Left lobe of liver (tissue), 2 donors: ENCODE measurements around the gene TNRC6A. TPM values are rescaled to one million over a fixed set of nuclear protein-coding genes. Genes with fewer than 3 reads are reported as not detected.
"Not testable (repeated sequence)": the region's sequence is repeated elsewhere in the genome, so short reads cannot be mapped to it uniquely, and the experiment has no call there.

ENCODE experiments used
- ATAC-seq: fragments of 200-7000 bp; cut with Tn5 transposase; one replicate; pipeline ENCODE4 v1.9.1; 2020; ENCODE audit warnings: mild to moderate bottlenecking, moderate library complexity
- DNase-seq: peaks from one replicate; pipeline ENCODE4 v3.0.0-alpha.2; 2020; ENCODE audit warnings: low spot score
- total RNA-seq: library from RNA; stranded (reverse); gene quantifications from one replicate; pipeline ENCODE4 v1.2.1, GENCODE V29; 2021
- donor health status: DM: no; HTN: no; CAD: no; lungs with moderate emphysema.
- donor health status: DM: no; HTN: yes; CAD: no.

The TNRC6A gene
- total RNA-seq, 1 donor from 2014 or later, result 33.7 TPM

DNA sequence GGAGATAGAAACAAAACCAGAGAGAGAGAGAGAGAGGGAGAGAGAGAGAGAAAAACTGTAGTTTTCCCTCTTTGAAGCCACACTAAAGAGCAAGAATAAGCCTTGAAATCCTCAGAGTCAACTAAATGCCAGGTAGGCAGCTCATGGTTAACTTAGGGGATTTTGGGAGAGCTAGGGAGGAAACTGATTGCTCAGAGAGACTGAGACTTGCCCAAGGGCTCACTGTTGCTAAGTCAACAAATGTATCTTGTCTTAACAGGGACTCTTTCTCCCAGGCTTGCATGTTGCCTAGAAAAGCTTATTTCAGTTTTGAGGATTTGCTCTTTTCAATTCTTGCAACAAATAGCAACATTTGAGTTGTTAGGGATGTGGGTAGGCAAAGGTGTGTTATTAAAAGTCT is 111.8 kb downstream of the TNRC6A start:
- DNase-seq (no peak), ATAC-seq (no peak)

DNA sequence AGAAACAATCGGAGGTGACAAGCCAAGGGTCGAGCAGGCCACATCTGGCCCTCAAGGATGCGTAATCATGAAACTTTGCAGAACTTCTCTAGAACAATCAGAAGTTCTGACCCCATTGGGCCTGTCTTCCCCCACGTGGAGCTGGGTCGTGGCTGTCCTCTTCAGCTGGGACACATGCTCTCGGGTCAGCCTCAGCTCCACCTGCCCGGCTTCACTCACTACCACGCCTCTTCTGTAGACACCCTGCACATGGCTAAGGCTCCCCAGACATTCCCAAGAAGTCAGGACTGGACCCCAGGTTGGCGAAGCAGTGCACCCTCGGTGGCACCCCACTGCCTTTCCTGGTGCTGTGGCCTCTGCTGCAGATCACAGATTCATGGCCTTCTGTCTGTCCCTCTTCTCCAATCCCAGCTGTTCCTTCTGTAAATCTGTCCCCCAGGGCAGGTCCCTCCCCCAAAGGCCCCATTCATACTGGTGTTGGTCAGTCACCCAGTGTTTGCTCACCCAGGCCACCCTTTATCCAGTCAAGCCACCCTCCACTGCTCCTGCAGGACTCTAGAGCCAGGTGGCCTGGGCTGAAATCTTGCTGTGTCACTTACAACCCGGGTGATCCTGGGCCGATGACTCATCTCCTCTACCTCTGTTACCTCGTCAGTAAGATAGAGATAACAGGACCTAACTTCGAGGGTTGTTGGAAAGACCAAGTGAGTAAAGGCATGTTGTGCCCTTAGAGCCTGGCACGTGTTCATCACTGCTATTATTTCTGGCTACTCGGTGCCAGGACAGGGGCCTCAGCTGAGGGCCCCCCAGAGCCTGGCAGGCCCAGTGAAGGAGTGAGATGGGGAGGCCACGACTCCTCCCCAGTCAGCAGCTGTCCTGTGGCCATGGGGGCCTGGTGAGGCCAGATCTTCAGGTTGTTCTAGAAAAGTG is 114.9 kb downstream of the TNRC6A start:
- ATAC-seq, result no peak
- no peak for DNase-seq

DNA sequence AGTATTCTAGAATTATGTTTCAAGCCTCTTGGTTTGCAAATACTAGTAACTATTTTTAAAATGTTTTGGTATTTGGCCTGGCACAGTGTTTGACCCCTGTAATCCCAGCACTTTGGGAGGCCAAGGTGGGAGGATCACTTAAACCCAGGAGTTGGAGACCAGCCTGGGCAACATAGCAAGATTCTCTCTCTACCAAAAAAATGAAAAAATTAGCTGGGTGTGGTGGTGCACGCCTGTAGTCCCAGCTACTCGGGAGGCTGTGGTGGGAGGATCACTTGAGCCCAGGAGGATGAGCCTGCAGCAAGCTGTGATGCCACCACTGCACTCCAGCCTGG is 115.5 kb downstream of the TNRC6A start:
- ATAC-seq, DNase-seq: not testable (repeated sequence)

DNA sequence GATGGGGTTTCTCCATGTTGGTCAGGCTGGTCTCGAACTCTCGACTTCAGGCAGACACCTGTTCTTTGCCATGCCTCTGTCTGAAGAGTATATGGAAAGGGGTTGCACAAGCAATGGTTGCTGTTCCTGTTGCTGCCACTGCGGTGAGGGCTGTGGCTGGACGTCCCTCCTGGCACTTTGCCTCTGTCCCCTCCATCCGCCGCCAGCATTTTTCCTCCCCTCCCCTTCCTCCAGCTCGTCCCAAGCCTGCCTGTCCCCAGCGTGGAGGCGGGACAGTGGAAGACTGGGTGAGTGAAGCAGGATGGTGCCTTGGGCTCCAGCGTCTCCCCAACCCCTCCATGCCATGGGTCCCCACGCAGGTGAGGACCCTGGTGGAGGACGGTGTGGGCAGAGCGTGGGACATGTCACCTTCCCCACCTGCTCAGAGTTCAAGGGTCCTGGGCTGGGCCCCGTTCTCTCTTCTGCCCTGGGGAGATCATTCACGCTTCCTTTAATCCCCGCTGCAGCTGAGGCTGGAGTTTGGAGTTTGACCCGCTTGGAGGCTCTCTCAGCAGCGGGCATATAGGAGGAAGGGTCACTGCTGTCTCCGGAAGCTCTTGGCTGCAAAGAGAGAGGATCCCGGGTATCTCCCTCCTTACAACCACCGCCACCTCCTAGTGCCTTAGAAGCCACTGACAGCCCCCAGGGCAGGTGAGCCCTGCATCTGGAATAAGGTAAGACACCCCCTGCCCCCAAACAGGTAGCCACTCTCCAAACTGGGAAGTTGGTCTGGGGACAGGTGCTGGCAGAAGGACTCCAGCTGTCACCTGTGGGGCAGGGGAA is 116.5 kb downstream of the TNRC6A start, which contains the start of gene SLC5A11:
SLC5A11 (plus strand) TSS at position 238 of the 822 bp plus-strand sequence. CDS start 12,681 bp downstream, outside the sequence.
- ATAC-seq (peak; percentile 57), DNase-seq (no peak)

DNA sequence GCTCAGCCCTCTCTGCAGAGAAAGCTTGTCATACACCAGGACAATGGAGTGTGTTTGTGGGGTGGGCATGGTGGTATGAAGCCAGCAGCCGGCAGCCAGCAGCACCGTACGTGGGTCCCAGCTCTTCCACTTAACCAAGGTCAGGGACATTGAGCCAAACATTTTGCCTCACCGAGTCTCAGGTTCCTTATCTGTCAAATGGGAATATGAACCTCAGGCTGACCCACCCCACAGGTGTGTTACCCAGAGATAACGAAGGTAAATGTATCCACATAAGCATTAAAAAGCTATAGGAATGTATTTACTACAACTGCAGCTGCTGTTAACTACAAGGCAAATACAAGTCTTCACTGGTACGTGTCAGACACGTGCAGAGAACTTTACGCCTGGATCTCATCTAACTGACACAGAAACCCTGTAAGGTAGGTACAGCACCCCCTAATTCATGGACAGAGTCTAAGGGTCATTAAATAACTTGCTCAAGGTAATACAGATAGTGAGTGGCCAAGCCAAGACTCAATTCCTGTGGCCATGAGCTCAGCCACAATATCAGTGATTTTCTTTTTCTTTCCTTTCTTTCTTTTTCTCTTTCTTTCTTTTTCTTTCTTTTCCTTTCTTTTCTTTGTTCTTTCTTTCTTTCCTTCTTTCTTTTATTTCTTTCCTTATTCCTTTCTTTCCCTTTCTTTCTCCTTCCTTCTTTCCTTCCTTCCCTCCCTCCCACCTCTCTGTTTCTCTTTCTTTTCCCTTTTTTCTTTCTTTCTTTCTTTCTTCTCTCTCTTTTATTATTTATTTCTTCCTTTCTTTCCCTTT is 117.3 kb downstream of the TNRC6A start:
- no peak for ATAC-seq
- DNase-seq, result no peak

DNA sequence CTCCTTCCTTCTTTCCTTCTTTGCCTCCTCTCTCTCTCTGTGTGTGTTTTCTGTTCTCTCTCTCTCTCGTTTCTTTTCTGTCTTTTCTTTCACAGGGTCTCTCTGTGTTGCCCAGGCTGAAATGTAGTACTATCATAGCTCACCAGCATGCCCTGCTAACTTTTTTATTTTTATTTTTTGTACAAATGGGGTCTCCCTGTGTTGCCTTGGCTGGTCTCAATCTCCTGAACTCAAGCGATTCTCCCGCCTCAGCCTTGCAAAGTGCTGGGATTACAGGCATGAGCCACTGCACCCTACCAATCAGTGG is 117.9 kb downstream of the TNRC6A start:
- ATAC-seq (no peak), DNase-seq (no peak)

DNA sequence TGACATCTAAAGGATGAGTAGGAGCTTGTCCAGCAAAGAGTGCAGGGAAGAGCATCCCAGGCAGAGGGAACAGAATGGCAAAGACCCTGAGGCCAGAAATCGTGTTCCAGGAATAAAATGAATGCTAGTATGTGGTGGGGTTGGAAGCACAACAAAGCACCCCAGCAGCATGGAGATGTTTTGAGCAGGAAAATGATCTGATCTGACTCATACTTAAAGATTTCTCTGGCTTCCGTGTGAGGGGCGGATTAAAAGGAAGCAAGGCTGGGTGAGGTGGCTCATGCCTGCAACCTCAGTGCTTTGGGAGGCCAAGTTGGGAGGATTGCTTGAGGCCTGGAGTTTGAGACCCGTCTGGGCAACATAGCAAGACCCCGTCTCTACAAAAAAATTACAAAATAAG is 118.6 kb downstream of the TNRC6A start:
- no peak for DNase-seq
- no peak for ATAC-seq

DNA sequence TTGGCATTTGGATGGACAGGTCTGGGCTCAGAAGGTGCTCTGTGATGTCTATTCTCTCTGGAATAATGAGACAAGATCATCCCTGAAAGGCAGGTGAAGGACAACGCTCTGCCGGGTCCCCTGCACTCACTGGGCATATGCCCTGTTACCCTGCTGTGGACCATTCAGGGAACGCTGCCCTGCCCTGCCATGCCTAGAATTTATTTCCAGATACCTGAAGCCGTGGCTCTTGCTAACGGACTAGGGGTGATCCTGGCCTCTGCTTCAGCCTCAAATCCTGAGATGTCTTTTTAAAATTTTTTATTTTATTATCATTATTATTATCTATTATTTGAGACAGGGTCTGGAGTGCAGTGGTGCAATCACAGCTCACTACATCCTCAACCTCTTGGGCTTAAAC is 120.2 kb downstream of the TNRC6A start:
- no peak for DNase-seq
- ATAC-seq, result no peak

DNA sequence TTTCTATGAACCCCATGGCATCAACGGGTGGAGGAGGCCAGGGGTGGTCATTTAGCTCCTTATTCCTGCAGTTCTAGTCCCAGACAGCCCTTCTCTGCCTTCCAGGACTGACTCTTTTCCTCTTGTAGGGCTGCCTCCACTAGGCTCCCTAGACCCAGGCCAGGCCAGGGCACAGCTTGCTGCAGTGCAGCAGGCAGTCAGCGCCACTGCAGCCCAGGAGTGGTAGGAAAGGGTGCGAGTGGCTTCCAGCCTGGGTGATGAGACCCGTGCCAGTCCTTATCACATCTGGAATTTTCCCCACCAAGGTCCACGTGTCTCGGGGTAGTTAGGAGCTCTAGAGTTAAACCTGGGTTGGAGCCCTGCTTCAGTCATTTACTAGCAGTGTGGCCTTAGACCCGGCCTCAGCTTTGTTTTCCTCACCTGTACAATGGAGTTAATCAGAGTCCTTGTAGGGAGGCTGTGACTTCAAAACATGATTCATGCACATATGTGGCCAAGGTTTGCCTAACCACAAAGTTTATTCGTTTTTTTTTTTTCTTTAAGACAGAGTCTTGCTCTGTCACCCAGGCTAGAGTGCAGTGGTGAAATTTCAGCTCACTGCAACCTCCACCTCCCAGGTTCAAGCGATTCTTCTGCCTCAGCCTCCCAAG is 121.0 kb downstream of the TNRC6A start:
- ATAC-seq (no peak), DNase-seq (no peak)

DNA sequence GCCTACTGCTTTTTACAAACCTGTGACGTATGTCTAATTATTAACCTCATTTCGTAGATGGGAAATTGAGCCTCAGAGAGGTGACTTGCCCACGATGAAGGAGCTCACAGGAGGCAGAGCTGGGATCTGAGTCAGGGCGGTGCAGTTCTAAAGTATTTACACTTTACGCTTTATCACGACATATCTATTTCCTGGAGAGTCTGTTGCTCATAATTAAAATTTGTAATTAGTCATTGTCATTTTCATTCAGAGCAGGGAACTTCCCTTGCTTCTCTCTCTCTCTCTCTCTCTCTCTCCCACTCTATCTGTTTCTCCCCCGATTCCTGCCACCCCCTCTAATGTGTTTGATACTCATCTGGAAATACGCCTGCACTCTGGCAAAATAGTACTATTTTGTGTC is 122.2 kb downstream of the TNRC6A start:
- DNase-seq (no peak), ATAC-seq (no peak)

DNA sequence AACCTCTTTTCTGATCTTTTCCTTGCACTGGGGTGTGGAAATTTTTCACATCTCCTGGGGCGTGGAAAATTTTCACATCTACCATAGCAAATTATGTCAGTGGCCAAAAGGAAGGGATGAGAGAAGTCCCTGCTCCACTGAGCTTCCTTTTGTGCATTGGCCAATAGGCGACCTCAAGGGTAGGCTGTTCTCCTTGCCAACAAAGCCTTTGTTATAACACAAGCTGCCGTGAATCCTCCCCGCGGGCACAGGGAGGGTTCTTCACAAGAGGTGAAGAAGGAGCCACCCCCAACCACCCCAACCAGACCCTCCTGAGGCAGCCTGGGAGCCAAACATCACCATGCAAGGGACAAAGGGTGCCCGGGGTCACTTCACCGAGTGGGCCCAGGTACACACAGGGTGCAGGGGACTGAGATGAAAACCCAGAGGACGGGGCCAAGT is 122.8 kb downstream of the TNRC6A start:
- DNase-seq, result no peak
- ATAC-seq, result no peak

DNA sequence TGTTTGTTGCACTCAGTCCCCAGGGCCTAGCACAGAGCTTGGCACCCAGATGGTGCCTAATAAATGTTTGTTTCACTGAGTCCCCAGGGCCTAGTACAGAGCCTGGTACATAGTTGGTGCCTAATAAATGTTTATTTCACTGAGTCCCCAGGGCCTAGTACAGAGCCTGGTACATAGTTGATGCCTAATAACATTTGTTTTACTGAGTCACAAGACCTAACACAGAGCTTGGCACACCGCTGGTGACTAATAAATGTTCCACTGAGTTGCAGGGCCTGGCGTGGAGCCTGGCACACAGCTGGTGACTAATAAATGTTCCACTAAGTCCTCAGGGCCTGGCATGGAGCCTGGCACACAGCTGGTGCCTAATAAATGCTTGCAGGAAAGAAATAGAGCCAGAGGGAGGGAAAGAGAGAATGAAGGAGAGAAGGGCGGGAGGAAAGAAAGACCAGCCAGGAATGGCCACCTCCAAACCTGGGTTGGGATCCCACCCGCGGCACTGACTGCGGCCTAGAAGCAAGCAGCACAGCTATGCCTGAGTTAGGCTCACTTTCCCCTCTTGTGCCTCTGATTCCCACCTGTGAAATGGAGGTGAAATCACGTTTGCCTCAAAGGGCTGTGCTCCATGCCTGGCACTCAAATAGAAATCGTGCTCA is 123.8 kb downstream of the TNRC6A start:
- DNase-seq, result no peak

DNA sequence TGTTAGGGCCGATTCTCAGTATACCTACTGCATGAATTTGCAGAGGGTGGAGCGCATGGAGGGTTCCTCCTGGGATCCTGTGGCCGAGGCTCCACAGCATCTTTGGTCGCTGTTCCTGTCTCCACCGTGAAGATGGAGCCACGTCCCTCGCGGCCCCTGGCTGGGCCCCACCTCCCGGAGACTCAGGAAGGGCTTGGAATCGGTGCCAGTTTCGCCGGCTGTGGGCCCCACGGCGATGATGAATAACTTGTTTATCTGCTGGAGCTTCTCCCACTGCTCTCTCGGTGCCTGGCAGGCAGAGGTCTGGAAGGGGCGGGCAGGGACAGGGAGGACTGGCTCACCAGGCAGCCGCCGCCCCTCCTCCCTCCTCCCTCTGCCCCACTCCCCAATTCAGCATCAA is 124.4 kb downstream of the TNRC6A start:
- DNase-seq, result no peak
- no peak for ATAC-seq

More for the DNA sequence above, 123.8 kb downstream of the TNRC6A start:
- no peak for ATAC-seq

DNA sequence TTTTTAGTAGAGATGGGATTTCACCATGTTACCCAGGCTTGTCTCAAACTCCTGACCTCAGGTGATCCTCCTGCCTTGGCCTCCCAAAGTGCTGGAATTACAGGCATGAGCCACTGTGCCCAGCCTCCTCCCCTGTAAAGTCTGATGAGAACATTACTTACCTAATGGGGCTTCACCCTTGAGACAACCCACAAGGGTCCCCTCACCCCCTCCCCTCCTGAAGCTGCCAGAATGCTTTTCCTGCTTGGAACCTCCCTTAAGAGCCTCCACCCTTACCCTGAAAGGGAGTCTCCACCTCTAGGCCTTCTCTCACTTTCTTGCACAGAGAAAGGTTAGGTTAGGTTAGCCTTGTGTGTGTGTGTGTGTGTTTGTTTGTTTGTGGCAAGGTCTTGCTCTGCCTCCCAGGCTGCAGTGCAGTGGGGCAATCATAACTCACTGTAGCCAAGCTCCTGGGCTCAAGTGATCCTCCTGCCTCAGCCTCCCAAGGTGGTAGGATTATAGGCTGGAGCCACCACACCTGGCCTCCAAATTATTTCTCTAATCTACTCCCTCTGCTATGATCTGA is 125.2 kb downstream of the TNRC6A start:
- DNase-seq (no peak), ATAC-seq (no peak)

DNA sequence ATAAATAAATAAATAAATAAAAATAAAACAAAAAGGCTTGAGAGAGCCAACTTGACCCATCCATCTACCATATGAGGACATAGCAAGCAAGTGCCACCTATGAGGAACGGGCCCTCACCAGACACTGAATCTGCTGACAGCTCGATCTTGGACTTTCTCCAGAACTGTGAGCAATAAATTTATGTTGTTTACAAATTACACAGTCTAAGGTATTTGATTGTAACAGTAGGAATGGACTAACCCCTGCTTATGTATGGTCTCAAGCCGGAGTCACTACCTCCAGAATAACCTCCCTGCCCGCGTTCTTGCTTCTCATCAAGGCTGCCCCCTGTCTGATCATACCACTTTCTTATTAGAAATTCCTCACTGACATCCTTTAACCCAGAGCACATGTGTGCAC is 126.2 kb downstream of the TNRC6A start:
- DNase-seq, result no peak
- ATAC-seq, result no peak

DNA sequence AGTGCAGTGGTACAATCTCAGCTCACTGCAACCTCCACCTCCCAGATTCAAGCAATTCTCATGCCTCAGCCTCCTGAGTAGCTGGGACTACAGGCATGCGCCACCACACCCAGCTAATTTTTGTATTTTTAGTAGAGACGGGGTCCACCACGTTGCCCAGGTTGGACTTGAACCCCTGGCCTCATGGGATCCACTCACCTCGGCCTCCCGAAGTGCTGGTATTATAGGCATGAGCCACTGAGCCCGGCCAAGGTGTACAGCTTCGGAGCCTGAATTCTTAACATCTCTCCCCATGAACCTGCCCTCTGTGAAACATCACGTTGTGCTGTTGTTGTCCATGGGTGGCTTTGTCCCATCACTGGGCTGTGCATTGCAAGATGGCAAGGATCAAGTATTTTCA is 127.4 kb downstream of the TNRC6A start:
- ATAC-seq, DNase-seq: not testable (repeated sequence)

DNA sequence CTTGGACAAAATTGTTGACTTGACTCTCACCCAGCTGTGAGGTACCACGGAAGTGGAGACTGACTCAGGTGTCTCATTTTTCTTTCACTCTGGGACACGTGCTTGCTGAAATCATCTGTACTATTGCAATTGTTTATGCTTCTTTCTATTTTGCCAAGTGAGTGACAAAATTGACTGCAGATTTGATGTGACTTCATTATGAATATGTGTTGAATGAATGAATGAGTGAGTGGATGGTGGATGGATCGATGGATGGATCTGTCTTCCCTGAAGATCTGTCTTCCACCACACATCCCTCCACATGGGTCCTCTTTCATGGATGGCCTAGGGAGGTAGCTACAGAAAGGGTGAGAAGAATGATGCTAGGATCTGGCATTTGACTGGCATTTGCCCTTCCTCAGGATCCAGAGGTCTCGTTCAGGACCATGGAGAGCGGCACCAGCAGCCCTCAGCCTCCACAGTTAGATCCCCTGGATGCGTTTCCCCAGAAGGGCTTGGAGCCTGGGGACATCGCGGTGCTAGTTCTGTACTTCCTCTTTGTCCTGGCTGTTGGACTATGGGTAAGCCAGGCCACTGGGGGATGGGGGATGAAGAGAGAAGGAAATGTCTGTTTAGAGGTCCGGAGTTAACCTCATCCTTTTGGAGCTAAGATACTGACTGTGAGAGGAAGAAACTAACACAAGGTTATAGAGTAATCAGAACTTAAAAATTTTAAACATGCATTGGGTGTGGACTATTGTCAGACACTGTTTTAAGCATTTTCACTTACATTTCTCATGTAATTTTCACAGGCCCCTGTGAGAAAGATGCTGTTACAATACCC is 129.0 kb downstream of the TNRC6A start:
- DNase-seq, result no peak
- peak; percentile 78 for ATAC-seq

DNA sequence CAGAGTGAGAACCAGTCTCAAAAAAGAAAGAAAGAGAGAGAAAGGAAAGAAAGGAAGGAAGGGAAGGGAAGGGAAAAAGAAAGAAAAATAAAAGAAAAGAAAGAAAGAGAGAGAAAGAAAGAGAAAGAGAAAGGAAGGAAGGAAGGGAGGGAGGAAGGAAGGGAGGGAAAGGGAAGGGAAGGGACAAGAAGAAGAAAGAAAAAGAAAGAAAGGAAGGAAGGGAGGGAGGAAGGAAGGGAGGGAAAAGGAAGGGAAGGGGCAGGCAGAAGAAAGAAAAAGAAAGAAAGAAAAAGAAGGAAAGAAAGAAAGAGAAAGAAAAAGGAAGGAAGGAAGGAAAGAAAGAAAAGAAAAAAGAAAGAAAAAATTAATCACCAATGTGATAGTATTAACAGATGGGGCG is 132.0 kb downstream of the TNRC6A start:
- DNase-seq (no peak), ATAC-seq (no peak)
